CD4-positive, alpha-beta memory T cell (primary cell): ENCODE results near the gene UBE2Q2. TPM values are rescaled to one million over a fixed set of nuclear protein-coding genes. Genes with fewer than 3 reads are reported as not detected.

Experiments used
- CTCF ChIA-PET: fragments of 350-600 bp; sonication (Branson Sonifier 250); formaldehyde crosslinking; loops from one replicate; lab custom pipeline; 2021; ENCODE audit warnings: inconsistent platforms; ENCODE audit not compliant: partially characterized antibody; lab: Charles Lee
- POLR2A ChIA-PET: fragments of 350-600 bp; sonication (Branson Sonifier 250); formaldehyde crosslinking; loops from one replicate; lab custom pipeline; 2021; ENCODE audit not compliant: partially characterized antibody; lab: Charles Lee
- DNase-seq, 5 donors: peaks; one replicate each; pipeline versions ENCODE4 v3.0.0 to v3.0.0-alpha.2; 2020 to 2022; ENCODE audit warnings: mixed read lengths in 1 of 5
- H3K27ac ChIP-seq: one replicate; pipeline ENCODE4 v1.7.0; 2013; ENCODE audit warnings: low read depth, low read length
- H3K27me3 ChIP-seq: 2 replicates; pipeline ENCODE4 v1.7.0; 2013; ENCODE audit warnings: mild to moderate bottlenecking, low read length, moderate library complexity; ENCODE audit not compliant: insufficient read depth
- H3K36me3 ChIP-seq: 2 replicates; pipeline ENCODE4 v1.7.0; 2013; ENCODE audit warnings: mild to moderate bottlenecking, low read length, moderate library complexity; ENCODE audit not compliant: insufficient read depth
- H3K4me1 ChIP-seq: 2 replicates; pipeline ENCODE4 v1.7.0; 2013; ENCODE audit warnings: mild to moderate bottlenecking, low read length, moderate library complexity; ENCODE audit not compliant: insufficient read depth
- H3K4me3 ChIP-seq, 2 donors: one replicate each; pipeline ENCODE4 v1.7.0; 2013; ENCODE audit warnings: low read length in 2 of 2, mild to moderate bottlenecking in 1 of 2
- H3K9me3 ChIP-seq, 2 donors: one replicate each; pipeline ENCODE4 v1.7.0; 2013; ENCODE audit warnings: low read length in 2 of 2, control low read depth in 1 of 2; ENCODE audit not compliant: control insufficient read depth in 1 of 2
- H3K27ac Mint-ChIP-seq, 7 donors: one replicate each; pipeline ENCODE4 v1.8.0; 2020 to 2021; ENCODE audit warnings: mixed read lengths in 7 of 7, mild to moderate bottlenecking in 6 of 7, inconsistent platforms in 3 of 7, moderate library complexity in 3 of 7
- H3K27me3 Mint-ChIP-seq, 2 donors: one replicate each; pipeline ENCODE4 v1.8.0; 2020 to 2021; ENCODE audit warnings: mixed read lengths in 2 of 2
- H3K36me3 Mint-ChIP-seq, 2 donors: one replicate each; pipeline ENCODE4 v1.8.0; 2020 to 2021; ENCODE audit warnings: mixed read lengths in 2 of 2, inconsistent platforms in 1 of 2, mild to moderate bottlenecking in 1 of 2
- H3K4me1 Mint-ChIP-seq, 4 donors: one replicate each; pipeline ENCODE4 v1.8.0; 2020 to 2021; ENCODE audit warnings: mixed read lengths in 4 of 4, mild to moderate bottlenecking in 1 of 4
- H3K4me3 Mint-ChIP-seq, 8 donors: one replicate each; pipeline ENCODE4 v1.8.0; 2020 to 2021; ENCODE audit warnings: mixed read lengths in 8 of 8, mild to moderate bottlenecking in 7 of 8, moderate library complexity in 6 of 8, inconsistent platforms in 3 of 8
- H3K9me3 Mint-ChIP-seq, 8 donors: one replicate each; pipeline ENCODE4 v1.8.0; 2020 to 2021; ENCODE audit warnings: mixed read lengths in 8 of 8, mild to moderate bottlenecking in 5 of 8, inconsistent platforms in 3 of 8, moderate library complexity in 1 of 8
- intact Hi-C: fragments of 100-400 bp; cut with micrococcal nuclease; formaldehyde crosslinking; loops from one replicate; pipeline ENCODE4 v1.15.1; 2023
- polyA plus RNA-seq, 2 donors: library from polyadenylated mRNA; unstranded; fragments of 300-500 nt; fragmentation: Illumina TruSeq; gene quantifications; one replicate each; pipeline ENCODE4 v1.2.3, GENCODE V29; 2021
- total RNA-seq, 2 experiments: library from RNA; stranded (reverse); gene quantifications; one replicate each; pipeline ENCODE4 v1.2.3, GENCODE V29; 2021

UBE2Q2 gene
- total and polyA plus RNA-seq, 4 experiments from 2014 or later, result 38.0 to 67.1 (median 50.9) TPM

GRCh38 chr15:75835990-75836958 lies 7.0 kb upstream of the UBE2Q2 start:
- Mint-ChIP-seq H3K9me3 (no peaks in the 10 kb centered on the region), H3K27ac (no peak overlapping the region), H3K27me3 (no peaks in the 10 kb centered on the region), H3K4me3 (no peak overlapping the region), H3K4me1 (peaks cover 0 to 7% (median 3%) of the 10 kb centered on the region in 4 donors), H3K36me3 (no peaks in the 10 kb centered on the region)
- Histone ChIP-seq H3K36me3 (no peaks in the 10 kb centered on the region), H3K4me1 (peaks cover 12% of the 10 kb centered on the region), H3K9me3 (no peaks in the 10 kb centered on the region), H3K4me3 (no peak overlapping the region), H3K27me3 (no peaks in the 10 kb centered on the region), H3K27ac (no peak overlapping the region)
- DNase-seq, result no peak
- POLR2A ChIA-PET, result no interaction called here
- CTCF ChIA-PET, result no interaction called here
- intact Hi-C loops, result no loop called here

GRCh38 chr15:75836959-75837334 lies 6.3 kb upstream of the UBE2Q2 start:
- POLR2A ChIA-PET, result no interaction called here
- Histone ChIP-seq H3K9me3 (no peaks in the 10 kb centered on the region), H3K36me3 (no peaks in the 10 kb centered on the region), H3K4me1 (peaks cover 12% of the 10 kb centered on the region), H3K27me3 (no peaks in the 10 kb centered on the region), H3K4me3 (no peak overlapping the region), H3K27ac (no peak overlapping the region)
- peaks cover 0 to 6% (median 4%) of the 10 kb centered on the region in 4 donors for H3K4me1 Mint-ChIP-seq
- no peaks in the 10 kb centered on the region for H3K9me3 Mint-ChIP-seq
- no peaks in the 10 kb centered on the region for H3K27me3 Mint-ChIP-seq
- no peak overlapping the region for H3K27ac Mint-ChIP-seq
- H3K4me3 Mint-ChIP-seq, result no peak overlapping the region
- CTCF ChIA-PET, result no interaction called here
- intact Hi-C loops, result no loop called here
- no peaks in the 10 kb centered on the region for H3K36me3 Mint-ChIP-seq
- DNase-seq, result peak; percentile 25 to 74 (median 42)

- H3K36me3 ChIP-seq, result no peaks in the 10 kb centered on the region
- POLR2A ChIA-PET, result interaction anchor here (4.1 kb wide), 1 partner anchor 63 kb away, joined by 30 read pairs; the partner anchor contains the start of gene FBXO22
- peaks cover 29% of the 10 kb centered on the region for H3K4me1 ChIP-seq
- no peaks in the 10 kb centered on the region for H3K27me3 ChIP-seq
- H3K4me3 Mint-ChIP-seq, result no peak overlapping the region
- peaks cover 19 to 31% (median 26%) of the 10 kb centered on the region in 4 donors for H3K4me1 Mint-ChIP-seq
- H3K27ac ChIP-seq, result no peak overlapping the region
- no peaks in the 10 kb centered on the region for H3K9me3 ChIP-seq
- peaks cover 0 to 13% of the 10 kb centered on the region in 2 donors for H3K36me3 Mint-ChIP-seq
- H3K27ac Mint-ChIP-seq, result peak overlapping the region in 2 of 7 donors; percentile 6 to 31
- no peak for DNase-seq
- no peak overlapping the region for H3K4me3 ChIP-seq
- CTCF ChIA-PET, result no interaction called here
- no peaks in the 10 kb centered on the region for H3K27me3 Mint-ChIP-seq
- intact Hi-C loops, result loop anchor here (5.0 kb wide), 1 partner anchor 388 kb away; the partner anchor contains the start of gene SIN3A
- peaks cover 0 to 2% (median 0%) of the 10 kb centered on the region in 8 donors for H3K9me3 Mint-ChIP-seq
Measured at GRCh38 chr15:75840659-75841058, 2.6 kb upstream of the UBE2Q2 start.

GRCh38 chr15:75841626-75842025 lies 1.6 kb upstream of the UBE2Q2 start:
- Histone ChIP-seq H3K4me1 (peaks cover 36% of the 10 kb centered on the region), H3K36me3 (peaks cover 4% of the 10 kb centered on the region), H3K27ac (no peak overlapping the region), H3K9me3 (no peaks in the 10 kb centered on the region), H3K27me3 (no peaks in the 10 kb centered on the region), H3K4me3 (no peak overlapping the region)
- DNase-seq, result peak in 1 of 5 donors; percentile 3
- POLR2A ChIA-PET, result interaction anchor here (0.6 to 4.1 kb wide), 4 partner anchors 9 to 711 kb away, joined by 3 to 30 read pairs (median 6); partner anchors contain the start of gene FBXO22
- intact Hi-C loops, result loop anchor here (2.0 to 5.0 kb wide), 2 partner anchors 31 to 389 kb away; partner anchors contain the start of gene SIN3A
- Mint-ChIP-seq H3K27me3 (no peaks in the 10 kb centered on the region), H3K9me3 (peaks cover 0 to 2% (median 0%) of the 10 kb centered on the region in 8 donors), H3K36me3 (peaks cover 0 to 13% of the 10 kb centered on the region in 2 donors), H3K4me1 (peaks cover 24 to 40% (median 34%) of the 10 kb centered on the region in 4 donors), H3K27ac (peak overlapping the region in 6 of 7 donors; percentile 23 to 87 (median 66)), H3K4me3 (peak overlapping the region; percentile 33 to 92 (median 67))
- CTCF ChIA-PET, result interaction anchor here (1.2 kb wide), 1 partner anchor 31 kb away, joined by 4 read pairs; no protein-coding TSS in a partner anchor

GRCh38 chr15:75843678-75844581 lies 683 bp downstream of the UBE2Q2 start:
- Histone ChIP-seq H3K4me3 (peak overlapping the region; percentile 57 to 71), H3K27me3 (no peaks in the 10 kb centered on the region), H3K9me3 (no peaks in the 10 kb centered on the region), H3K27ac (peak overlapping the region; percentile 67), H3K4me1 (peaks cover 50% of the 10 kb centered on the region), H3K36me3 (peaks cover 4% of the 10 kb centered on the region)
- ChIA-PET POLR2A (interaction anchor here (0.8 to 4.1 kb wide), 11 partner anchors 11 to 388 kb away, joined by 3 to 30 read pairs (median 4); partner anchors contain the start of genes FBXO22, IMP3 and SNUPN), CTCF (no interaction called here)
- peak; percentile 51 to 79 (median 61) for DNase-seq
- H3K9me3 Mint-ChIP-seq, result peaks cover 0 to 2% (median 0%) of the 10 kb centered on the region in 8 donors
- H3K27me3 Mint-ChIP-seq, result no peaks in the 10 kb centered on the region
- peaks cover 38 to 63% (median 57%) of the 10 kb centered on the region in 4 donors for H3K4me1 Mint-ChIP-seq
- intact Hi-C loops, result loop anchor here (1.0 to 5.0 kb wide), 3 partner anchors 33 to 392 kb away; partner anchors contain the start of genes FBXO22 and SIN3A
- peak overlapping the region; percentile 90 to 98 (median 96) for H3K27ac Mint-ChIP-seq
- peaks cover 3 to 13% of the 10 kb centered on the region in 2 donors for H3K36me3 Mint-ChIP-seq
- H3K4me3 Mint-ChIP-seq, result peak overlapping the region; percentile 92 to 99 (median 96)

- Histone ChIP-seq H3K36me3 (peaks cover 4% of the 10 kb centered on the region), H3K27ac (peak overlapping the region; percentile 67), H3K4me3 (peak overlapping the region; percentile 20 to 71), H3K4me1 (peaks cover 58% of the 10 kb centered on the region), H3K27me3 (no peaks in the 10 kb centered on the region), H3K9me3 (no peaks in the 10 kb centered on the region)
- H3K9me3 Mint-ChIP-seq, result peaks cover 0 to 2% (median 0%) of the 10 kb centered on the region in 8 donors
- H3K4me1 Mint-ChIP-seq, result peaks cover 46 to 72% (median 64%) of the 10 kb centered on the region in 4 donors
- H3K27me3 Mint-ChIP-seq, result no peaks in the 10 kb centered on the region
- H3K4me3 Mint-ChIP-seq, result peak overlapping the region; percentile 92 to 99 (median 96)
- intact Hi-C loops, result loop anchor here (5.0 kb wide), 1 partner anchor 392 kb away; the partner anchor contains the start of gene SIN3A
- ChIA-PET POLR2A (interaction anchor here (0.6 to 1.4 kb wide), 6 partner anchors 18 to 1304 kb away, joined by 3 to 5 read pairs (median 4); no protein-coding TSS in a partner anchor), CTCF (interaction anchor here (0.6 kb wide), 1 partner anchor 71 kb away, joined by 4 read pairs; no protein-coding TSS in a partner anchor)
- peak; percentile 18 to 55 (median 32) for DNase-seq
- peak overlapping the region; percentile 90 to 98 (median 96) for H3K27ac Mint-ChIP-seq
- peaks cover 3 to 13% of the 10 kb centered on the region in 2 donors for H3K36me3 Mint-ChIP-seq
Measured at GRCh38 chr15:75844629-75845335, 1.5 kb downstream of the UBE2Q2 start.
